Myocyte (in vitro differentiated cells): ENCODE data around the gene CSNK2A1. TPM values are rescaled to one million over a fixed set of nuclear protein-coding genes. Genes with fewer than 3 reads are reported as not detected.
A peak's percentile ranks its signal among the peaks of the same experiment; 100 is the strongest.
"Not testable (repeated sequence)": the region's sequence is repeated elsewhere in the genome, so short reads cannot be mapped to it uniquely, and the experiment has no call there.

Experiments used
- DNase-seq: peaks from one replicate; pipeline ENCODE4 v3.0.0-alpha.2; 2012; ENCODE audit warnings: low read depth
- total RNA-seq: library from RNA; depleted of rRNA; stranded (reverse); fragments of >200 nt; gene quantifications from 2 replicates; pipeline ENCODE4 v1.2.3, GENCODE V29; 2014

Gene CSNK2A1
- total RNA-seq, 1 donor from 2014 or later, result 199 TPM

DNA sequence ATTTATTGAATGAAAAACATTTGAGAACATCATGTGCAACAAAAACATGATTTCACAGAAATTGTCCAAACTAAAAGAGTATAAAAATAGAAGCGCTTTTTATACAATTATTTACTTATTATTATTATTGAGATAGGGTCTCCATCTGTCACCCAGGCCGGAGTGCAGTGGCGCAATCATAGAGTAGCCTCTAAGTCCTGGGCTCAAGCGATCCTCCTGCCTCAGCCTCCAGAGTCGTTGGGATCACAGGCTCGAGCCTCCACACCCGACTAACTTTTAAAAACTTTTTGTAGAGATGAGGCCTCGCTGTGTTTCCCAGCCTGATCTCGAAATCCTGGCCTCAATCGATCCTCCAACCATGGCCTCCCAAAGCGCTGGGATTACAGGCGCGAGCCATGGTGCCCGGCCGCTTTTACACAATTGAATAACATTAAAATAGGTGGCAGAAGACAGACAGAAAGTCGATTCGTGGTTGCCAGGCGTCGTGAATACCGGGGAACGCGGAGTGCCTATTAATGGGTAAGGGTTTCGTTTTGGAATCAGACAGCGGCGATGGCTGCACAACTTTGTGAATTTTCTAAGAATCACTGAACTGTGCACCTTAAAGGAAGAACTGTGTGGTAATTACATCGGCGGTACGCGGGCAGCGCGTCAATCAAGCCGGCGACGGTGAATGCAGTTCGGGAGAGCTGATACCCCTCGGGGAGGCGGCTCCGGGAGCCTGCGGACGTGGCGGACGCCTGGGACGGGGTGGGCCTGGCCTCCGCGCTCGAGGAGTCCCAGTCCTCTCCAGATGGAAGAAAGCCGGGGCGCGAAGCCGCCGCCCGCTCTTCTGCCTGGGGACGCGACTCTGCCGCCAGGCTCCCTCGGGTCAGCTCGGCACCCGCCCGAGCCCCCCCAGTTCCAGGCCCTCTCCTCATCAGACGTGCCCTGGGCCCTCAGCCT lies 82.1 kb downstream of the CSNK2A1 start:
- DNase-seq, result peak; percentile 62

DNA sequence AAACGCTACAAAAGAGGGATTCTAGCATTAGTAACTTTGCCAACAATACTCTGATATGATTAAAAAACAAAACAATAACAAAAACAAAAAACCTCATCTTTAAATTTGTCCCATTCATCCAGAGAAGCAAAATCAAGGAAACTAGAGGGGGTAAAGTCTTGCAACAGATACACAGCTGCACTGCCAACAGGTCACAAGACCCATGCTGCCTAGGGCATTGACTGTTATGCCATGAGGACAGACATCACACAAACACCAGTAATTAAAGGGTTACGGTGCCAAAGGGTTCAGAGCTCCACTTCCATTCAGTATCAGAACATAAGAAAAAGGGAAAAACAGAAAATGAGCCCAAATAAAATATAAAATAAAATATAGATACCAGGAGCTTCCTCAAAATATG lies 82.9 kb downstream of the CSNK2A1 start:
- DNase-seq, result no peak

DNA sequence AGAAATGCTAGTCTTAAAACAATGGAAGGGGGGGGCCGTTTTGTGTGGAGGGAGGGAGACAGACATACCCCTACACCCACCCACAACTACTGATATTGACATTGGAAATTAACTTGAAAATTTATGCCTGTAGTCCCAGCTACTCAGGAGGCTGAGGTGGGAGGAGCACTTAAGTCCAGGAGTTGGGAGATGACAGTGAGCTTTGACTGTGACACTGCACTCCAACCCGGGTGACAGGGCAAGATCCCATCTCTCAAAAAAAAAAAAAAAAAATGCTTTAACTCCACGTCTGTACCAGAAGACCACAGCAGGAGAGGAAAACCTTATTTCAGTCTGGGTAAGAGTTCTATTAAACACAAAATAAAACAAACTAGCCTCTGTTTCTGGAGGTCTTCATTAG lies 83.4 kb downstream of the CSNK2A1 start:
- no peak for DNase-seq

DNA sequence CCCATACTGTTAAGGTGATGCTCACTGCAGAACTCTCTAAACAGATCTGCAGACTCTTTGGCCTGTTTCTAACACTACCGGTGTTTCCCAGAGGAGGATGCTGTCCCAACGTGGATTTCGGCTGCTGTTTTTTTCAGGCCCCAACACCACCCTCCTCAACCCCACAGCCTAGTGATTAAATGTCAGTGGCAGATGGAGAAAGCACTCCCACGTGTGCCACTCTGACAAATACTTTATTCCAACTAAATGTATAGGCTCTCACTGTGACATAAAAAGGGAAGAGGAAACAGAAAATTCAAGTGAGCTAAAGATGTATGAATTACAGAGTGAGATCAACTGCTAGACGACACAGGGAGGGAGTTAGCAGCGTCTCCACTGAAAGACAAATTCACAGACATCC lies 84.8 kb downstream of the CSNK2A1 start:
- DNase-seq, result no peak

DNA sequence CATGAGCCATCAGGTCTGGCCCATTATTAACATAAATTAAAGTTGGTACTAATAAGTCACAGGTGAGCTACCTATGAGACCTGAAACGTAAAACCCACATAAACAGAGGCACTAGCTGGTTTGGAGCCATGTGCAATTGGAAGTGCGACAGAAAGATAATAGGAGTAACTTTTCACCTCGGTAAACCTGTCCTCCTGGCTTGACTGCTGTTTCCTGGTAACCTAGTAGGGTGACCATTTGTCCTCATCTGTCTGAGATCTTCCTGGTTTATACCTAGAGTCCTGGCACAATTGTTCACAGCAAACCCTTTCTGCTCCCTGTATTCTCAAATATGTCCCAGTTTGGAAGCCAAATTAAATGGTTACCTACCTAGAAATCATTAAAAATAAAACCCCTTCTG lies 88.6 kb downstream of the CSNK2A1 start:
- DNase-seq, result no peak

DNA sequence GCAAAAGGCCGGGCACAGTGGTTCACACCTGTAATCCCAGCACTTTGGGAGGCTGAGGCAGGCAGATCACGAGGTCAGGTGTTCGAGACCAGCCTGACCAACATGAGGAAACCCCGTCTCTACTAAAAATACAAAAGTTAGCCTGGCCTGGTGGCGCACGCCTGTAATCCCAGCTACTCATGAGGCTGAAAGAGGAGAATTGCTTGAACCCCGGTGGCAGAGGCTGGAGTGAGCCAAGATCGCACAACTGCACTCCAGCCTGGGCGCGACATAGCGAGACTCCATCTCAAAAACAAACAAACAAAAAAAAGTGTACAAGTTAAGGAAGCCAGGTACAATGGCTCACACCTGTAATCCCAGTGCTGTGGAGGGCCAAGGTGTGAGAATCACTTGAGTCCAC lies 91.6 kb downstream of the CSNK2A1 start:
- DNase-seq, result not testable (repeated sequence)

DNA sequence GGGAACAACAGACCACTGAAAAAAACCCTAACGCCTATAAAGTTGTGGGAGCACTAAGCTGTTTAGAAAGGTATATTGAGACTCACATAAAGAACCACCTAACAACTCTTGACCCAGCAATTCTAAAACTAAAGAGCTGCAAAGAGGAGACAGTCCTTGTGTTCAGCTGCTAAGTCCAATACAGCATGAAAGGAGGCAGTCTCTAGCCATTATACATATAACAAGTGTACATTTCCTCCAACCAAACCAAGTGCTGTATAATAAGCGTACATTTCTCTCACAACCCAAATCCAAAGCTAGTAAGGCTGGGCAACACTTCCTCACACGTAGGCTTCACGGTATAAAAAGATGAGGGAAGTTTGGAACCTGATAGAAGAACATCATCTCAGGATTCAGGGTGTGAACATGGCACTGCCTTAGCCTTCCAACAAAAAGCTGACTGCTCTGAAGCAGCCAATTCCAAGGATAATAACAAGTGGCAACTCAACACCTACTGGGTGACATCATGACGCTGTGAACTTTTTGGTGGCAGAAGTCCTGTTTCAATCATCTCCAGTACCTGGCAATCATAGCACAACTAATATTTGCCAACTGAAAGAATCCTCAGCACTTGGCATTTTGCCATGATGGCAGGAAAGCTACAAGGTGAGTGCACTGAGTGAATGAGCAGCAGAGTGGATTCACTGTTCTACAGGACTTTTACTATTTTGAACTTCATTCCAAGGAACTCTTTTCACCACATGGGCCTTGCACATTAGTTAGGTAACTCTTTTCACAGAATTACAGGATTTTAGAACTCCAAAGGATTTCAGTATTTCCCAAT lies 97.9 kb downstream of the CSNK2A1 start:
- DNase-seq, result no peak

DNA sequence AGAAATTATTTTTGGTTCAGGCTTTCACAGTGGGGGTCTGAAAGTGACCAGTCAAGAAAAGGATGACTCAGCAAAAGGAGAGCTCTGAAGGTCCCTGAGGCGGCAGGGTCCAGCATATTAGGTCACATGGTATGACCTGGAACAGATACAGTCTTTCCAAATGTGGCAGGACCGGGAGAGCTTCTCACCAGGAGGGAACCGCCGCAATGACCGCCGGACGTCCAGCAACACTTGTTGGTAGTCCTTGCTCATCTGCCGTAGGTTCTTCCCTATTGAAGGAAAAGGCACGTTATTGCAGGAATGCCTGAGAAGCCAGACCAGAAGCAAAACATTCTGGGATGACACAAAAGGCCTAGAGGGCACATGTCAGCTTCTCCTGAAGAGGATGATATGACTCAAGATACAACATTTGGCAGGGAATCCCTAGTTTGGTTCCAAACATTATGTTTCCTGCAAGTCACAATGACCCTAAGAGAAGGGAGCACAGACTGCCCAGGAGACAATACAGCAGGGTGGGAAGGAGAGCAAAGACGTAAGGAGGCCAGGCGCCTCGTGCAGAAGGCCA lies 98.6 kb downstream of the CSNK2A1 start:
- DNase-seq, result peak; percentile 59

DNA sequence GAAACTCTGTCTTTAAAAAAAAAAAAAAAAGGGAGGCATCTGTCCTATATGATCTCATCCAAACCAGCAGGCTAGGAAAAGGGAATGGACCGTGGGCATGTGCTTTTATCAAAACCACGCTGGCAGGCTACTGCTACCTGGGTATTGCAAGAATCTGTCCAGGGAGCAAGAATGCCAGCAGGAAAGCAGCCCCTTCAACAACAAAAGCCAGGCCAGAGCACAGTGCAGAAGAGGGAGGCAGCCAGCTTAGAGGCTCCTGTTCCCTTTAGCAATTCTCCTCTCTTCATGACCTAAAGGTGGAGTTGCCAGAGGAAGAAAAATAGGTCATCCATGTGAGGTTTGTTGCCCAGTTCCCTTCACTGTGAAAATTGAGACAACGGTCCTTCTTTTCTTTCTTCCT lies 99.5 kb downstream of the CSNK2A1 start:
- DNase-seq, result no peak

DNA sequence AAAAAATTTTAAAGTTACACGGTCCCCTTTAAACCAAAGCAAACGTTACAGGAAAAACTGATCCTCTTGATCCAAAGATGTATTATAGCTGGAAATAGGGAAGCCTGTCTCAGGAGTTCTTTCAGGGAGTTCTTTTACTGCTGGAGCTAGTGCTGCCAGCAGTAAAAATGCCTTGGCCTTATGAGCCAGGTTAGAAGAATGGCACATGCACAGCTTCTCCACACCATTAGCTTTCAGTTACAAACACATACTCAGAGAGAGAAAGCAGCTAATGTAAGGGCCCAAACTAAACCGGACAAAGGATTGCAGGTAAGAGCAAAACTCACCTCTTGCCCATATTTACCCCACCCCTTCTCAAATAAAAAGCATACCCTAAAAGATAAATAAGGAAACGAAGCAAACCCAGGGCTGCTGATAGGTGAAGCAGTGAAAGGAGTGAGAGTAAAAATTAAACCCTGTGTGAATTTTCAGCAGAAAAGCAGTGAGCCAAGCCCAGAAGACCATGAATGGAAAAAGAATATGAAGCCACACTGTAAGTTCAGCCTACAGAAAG lies 100.3 kb downstream of the CSNK2A1 start:
- DNase-seq, result no peak

DNA sequence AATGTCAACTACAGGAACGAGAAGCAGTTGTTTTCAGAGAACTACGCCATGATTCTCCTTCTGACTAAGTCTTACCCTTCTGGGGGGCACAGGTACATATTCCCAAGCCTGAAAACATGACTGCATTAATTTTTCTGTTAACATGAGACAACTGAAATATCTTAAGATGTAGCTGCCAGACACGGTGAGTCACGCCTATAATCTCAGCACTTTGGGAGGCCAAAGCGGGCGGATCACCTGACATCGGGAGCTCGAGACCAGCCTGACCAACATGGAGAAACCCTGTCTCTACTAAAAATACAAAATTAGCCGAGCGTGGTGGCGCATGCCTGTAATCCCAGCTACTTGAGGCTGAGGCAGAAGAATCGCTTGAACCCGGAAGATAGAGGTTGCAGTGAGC lies 103.0 kb downstream of the CSNK2A1 start:
- DNase-seq, result no peak

DNA sequence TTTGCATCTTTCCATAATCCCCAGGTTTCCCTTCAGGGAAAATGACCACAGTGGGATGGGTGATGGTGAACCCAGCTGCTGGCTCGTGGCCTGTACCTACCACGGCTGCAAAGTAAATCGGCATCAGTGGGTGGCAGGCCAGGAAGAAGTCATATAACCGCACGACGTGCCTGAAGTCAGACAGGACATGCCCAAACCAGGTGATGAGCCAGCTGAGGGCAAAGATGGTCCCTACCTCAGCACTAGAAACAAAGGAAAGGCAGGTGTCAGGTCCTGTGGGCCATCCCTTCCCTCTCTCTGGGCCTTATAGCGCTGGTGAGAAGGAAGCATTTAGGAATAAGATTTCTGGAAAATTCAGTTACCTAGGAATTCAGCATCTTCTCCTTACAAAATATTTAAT lies 103.4 kb downstream of the CSNK2A1 start:
- DNase-seq, result peak; percentile 51

DNA sequence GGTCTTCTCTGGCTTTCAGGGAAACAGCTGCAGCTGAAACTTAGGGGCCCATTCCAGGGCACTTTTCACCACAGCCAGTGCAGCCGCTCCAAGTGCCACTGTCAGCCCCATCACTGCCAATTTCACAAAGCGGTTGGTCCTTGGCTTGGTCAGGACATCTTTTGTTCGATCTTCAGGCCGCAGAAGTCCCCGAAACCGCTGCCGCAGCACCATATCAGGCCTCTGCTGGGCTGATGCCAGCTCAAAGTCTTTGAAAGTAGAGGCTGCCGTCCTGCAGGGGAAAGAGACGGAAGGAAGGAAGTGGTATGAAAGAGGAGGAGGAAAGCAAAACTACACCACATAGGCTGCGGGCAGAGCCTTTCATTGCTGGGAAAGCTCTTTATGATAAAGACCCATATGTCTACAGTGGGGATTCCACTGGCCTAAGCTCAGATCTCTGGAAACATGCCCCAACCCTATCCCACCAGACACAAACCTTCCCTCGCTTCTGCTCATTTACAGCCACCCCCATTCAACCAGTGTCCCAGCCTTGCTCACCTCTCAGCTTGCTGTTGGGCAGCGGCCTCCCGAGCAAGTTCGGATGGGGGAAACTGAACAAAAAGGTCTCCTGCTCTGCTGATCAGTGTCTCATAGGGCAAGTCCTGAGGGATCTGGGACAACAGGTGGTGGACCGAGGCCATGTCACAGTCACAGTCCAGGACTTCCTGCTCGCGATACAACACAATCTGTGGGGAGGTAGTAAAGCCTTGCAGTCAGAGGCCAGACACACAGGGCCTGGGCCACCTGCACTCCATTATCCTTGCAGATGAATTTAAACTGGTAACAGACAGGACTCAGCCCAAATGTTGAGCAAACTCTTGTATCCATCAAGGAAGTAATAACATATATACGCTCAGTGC lies 104.8 kb downstream of the CSNK2A1 start:
- DNase-seq, result peak; percentile 82

DNA sequence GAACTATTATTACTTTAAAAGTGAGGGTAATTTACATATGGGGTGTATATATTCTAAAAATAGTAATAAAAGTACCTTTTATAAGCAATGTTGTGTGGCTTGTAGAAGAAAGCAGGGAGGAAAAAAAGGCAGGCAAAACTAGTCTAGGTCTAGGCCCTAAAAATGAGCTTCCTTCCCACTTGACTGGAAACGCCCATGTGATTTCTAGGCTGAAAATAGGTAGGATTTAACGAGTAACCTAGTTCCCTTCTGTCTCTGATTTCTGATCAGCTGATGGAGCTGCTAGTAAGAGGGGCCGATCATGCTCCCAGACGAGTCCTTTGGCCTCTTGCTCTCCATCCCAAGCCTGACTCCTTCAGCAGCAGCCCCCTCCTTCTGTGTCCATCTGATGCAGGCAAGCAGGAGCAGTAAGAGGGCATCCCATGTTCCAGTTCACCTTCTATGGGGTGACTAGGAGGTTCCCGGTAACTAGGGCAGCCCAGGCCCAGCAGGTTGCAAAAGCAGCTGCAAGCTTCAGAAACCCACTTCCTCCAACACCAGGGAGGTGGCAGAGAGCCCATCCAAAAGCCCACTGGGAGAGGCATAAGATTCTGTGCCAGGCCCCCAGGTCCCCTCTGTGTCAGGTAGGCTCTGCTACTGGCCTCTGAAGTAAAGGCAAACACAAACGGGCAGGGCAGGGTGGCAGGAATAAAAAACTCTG lies 105.7 kb downstream of the CSNK2A1 start:
- DNase-seq, result peak; percentile 57

DNA sequence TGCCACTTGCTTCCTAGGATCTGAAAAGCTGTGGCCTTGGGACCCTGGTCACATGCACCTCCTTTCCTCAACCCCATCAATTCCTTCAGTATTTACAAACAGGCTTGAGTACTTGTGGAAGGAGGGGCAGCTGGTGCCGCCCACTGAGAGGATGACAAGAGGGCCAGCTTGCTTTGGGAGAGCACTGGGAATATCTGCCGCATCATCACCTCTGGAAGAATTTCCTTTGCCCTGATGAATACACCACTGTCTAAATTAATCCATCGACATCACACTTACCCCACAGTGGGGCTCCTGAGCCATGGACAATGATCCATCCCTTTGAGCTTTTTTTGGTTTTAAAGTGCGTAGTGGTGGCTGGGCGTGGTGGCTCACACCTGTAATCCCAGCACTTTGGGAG lies 107.1 kb downstream of the CSNK2A1 start:
- DNase-seq, result peak; percentile 74

DNA sequence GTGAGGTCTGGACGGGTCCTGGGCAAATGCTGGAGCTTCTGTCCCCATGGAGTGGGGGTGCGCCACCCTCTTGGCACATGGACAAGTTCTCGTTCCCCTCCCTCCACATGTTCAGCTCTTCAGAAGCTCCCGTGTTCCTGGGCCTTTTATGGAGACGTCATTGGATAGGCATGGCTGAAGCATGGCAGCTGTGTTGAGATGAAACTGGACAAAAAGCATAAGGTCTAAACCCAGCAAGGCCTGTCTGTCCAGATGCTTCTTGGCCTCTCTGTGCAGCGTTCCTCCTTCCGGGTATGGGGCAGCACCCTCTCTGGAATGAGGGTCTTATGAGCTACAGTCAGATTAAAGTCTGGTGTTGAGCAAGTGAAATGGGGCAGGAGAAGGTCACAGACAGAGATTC lies 108.0 kb downstream of the CSNK2A1 start:
- DNase-seq, result no peak

DNA sequence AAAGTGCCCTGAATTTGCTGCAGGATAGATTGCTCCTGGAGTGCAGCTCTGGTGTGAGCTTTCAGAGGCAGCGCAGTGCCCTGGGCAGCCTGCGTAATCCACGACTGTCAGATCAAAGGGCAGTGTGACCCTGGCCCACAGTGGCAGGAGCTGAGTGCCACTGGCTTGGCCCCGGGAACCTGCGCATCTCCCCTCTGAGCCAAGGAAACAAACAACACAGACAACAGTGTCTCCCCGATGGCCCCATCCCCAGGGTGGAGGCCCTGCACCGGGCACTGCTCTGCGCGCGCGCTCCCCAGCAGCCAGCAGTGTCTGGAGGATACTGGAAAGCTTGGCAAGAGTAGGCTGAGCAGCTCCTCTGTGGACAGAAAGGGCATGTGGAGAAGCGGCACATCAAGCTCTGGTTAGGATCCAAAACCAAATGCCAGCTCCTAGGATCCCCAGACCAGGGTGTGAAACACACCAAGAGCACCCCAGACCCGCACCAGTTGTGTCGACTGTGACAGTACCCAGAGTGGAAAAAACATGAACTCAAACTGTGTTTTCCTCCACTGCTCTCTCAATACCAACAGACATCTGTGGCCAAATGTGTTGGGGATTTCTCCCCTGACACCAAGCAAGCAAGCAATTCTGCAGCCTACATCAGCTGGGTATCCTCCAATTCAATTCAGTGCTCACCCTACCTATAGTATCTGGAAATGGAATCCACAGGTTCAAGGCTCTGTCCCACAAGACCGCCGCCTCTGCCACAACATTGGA lies 108.8 kb downstream of the CSNK2A1 start:
- DNase-seq, result no peak

DNA sequence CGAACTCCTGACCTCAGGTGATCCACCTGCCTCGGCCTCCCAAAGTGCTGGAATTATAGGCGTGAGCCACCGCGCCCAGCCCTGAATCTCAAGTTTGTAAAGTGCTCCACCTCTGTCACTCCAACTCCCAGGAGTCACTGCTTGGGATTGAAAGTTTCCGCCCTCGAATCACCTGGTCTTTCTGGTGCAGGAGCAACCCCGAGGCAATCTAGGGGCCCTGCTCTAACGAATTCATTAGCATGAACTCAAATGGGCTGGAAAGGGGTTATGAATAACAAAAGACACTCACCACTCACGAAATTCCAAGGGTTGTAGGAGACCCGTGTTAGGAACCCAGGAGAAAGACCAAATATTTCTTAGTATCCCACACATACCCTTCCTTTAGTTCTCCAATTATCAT lies 109.4 kb downstream of the CSNK2A1 start:
- no peak for DNase-seq

DNA sequence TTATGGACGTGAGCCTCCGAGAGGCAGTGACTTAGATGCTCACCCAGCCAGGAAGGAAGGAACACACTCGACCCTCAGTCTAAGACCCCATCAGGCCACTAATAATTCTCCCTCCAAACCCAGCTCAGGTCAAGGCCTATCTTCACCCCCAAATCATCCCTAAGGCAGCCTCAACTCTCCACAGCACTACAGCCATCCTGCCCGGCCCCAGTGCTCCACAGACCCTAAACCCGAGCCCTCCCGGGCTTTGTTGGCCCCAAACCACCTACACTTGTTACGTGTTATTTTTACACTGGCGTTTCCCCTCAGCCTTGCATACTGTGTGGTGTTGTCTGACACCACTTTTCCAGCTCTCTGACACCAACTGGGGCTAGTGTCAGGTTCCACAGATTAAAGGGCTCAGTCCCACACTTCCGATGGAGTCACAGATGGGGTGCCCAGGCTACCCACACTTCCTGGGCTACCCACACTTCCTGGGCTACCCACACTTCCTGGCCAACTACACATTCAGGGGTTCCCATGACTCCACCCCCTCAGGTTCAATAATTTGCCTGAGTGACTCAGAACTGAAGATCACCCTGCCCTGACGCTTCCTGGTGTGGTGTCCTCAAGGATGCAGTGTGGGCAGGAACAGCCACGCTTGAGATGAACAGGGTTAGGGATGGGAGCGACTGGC lies 110.2 kb downstream of the CSNK2A1 start:
- DNase-seq, result peak; percentile 78
